ENCODE data around the gene CZIB.

Gene CZIB

GRCh38 chr1:53246261-53247134 is 26.1 kb upstream of the CZIB start:
- Histone ChIP-seq H3K4me3 (ENCODE audit: low read length) (no peak overlapping the region), H3K9me3 (ENCODE audit: insufficient read depth, low read length) (no peaks in the 10 kb centered on the region), H3K27me3 (ENCODE audit: low read depth, low read length) (no peaks in the 10 kb centered on the region), H3K36me3 (replicated peaks; ENCODE audit: low read depth, low read length) (peaks cover 30% of the 10 kb centered on the region), H3K79me2 (ENCODE audit: low read length) (no peaks in the 10 kb centered on the region), H3K4me1 (ENCODE audit: low read length) (peaks cover 5% of the 10 kb centered on the region), H4K20me1 (ENCODE audit: insufficient read depth, low read length) (no peaks in the 10 kb centered on the region), H2AFZ (ENCODE audit: low read depth, low read length) (no peak overlapping the region), H3K27ac (ENCODE audit: low read length) (peak overlapping the region; percentile 14; the same call in 1 of the 2 replicates), H3K4me2 (ENCODE audit: low read length) (no peak overlapping the region), H3K9ac (ENCODE audit: low read length) (no peak overlapping the region)
- no peak for TF ChIP-seq EZH2phosphoT487 (IDR thresholded peaks at IDR 0.05; ENCODE audit: low read depth)
- no peak for TF ChIP-seq CTCF (IDR thresholded peaks at IDR 0.05; ENCODE audit: low read depth, low read length)

- Histone ChIP-seq H3K27me3 (ENCODE audit: low read depth, low read length) (no peaks in the 10 kb centered on the region), H4K20me1 (ENCODE audit: insufficient read depth, low read length) (no peaks in the 10 kb centered on the region), H3K4me1 (ENCODE audit: low read length) (peaks cover 5% of the 10 kb centered on the region), H3K36me3 (replicated peaks; ENCODE audit: low read depth, low read length) (peaks cover 13% of the 10 kb centered on the region), H2AFZ (ENCODE audit: low read depth, low read length) (no peak overlapping the region), H3K9ac (ENCODE audit: low read length) (no peak overlapping the region), H3K4me2 (ENCODE audit: low read length) (no peak overlapping the region), H3K27ac (ENCODE audit: low read length) (no peak overlapping the region), H3K4me3 (ENCODE audit: low read length) (no peak overlapping the region), H3K79me2 (ENCODE audit: low read length) (no peaks in the 10 kb centered on the region), H3K9me3 (ENCODE audit: insufficient read depth, low read length) (no peaks in the 10 kb centered on the region)
- TF ChIP-seq CTCF (IDR thresholded peaks at IDR 0.05; ENCODE audit: low read depth, low read length), result no peak
- TF ChIP-seq EZH2phosphoT487 (IDR thresholded peaks at IDR 0.05; ENCODE audit: low read depth), result no peak
Measured at GRCh38 chr1:53244141-53244540, 23.7 kb upstream of the CZIB start.

- no peak for TF ChIP-seq EZH2phosphoT487 (IDR thresholded peaks at IDR 0.05; ENCODE audit: low read depth)
- TF ChIP-seq CTCF (IDR thresholded peaks at IDR 0.05; ENCODE audit: low read depth, low read length), result no peak
- H3K4me3 ChIP-seq (ENCODE audit: low read length), result no peak overlapping the region
- H3K9ac ChIP-seq (ENCODE audit: low read length), result no peak overlapping the region
- H3K4me1 ChIP-seq (ENCODE audit: low read length), result peaks cover 9% of the 10 kb centered on the region
- no peaks in the 10 kb centered on the region for H4K20me1 ChIP-seq (ENCODE audit: insufficient read depth, low read length)
- no peaks in the 10 kb centered on the region for H3K9me3 ChIP-seq (ENCODE audit: insufficient read depth, low read length)
- H3K4me2 ChIP-seq (ENCODE audit: low read length), result no peak overlapping the region
- H3K36me3 ChIP-seq (replicated peaks; ENCODE audit: low read depth, low read length), result peaks cover 6% of the 10 kb centered on the region
- H3K27me3 ChIP-seq (ENCODE audit: low read depth, low read length), result no peaks in the 10 kb centered on the region
- peaks cover 10% of the 10 kb centered on the region for H3K79me2 ChIP-seq (ENCODE audit: low read length)
- H3K27ac ChIP-seq (ENCODE audit: low read length), result no peak overlapping the region
- no peak overlapping the region for H2AFZ ChIP-seq (ENCODE audit: low read depth, low read length)
Measured at GRCh38 chr1:53242381-53242780, 21.9 kb upstream of the CZIB start.

GRCh38 chr1:53241828-53242227 is 21.4 kb upstream of the CZIB start:
- Histone ChIP-seq H3K27me3 (ENCODE audit: low read depth, low read length) (no peaks in the 10 kb centered on the region), H3K9ac (ENCODE audit: low read length) (no peak overlapping the region), H2AFZ (ENCODE audit: low read depth, low read length) (no peak overlapping the region), H3K4me2 (ENCODE audit: low read length) (no peak overlapping the region), H3K4me1 (ENCODE audit: low read length) (peaks cover 12% of the 10 kb centered on the region), H4K20me1 (ENCODE audit: insufficient read depth, low read length) (no peaks in the 10 kb centered on the region), H3K4me3 (ENCODE audit: low read length) (no peak overlapping the region), H3K9me3 (ENCODE audit: insufficient read depth, low read length) (no peaks in the 10 kb centered on the region), H3K27ac (ENCODE audit: low read length) (no peak overlapping the region), H3K36me3 (replicated peaks; ENCODE audit: low read depth, low read length) (peaks cover 2% of the 10 kb centered on the region), H3K79me2 (ENCODE audit: low read length) (peaks cover 15% of the 10 kb centered on the region)
- TF ChIP-seq CTCF (IDR thresholded peaks at IDR 0.05; ENCODE audit: low read depth, low read length), result no peak
- TF ChIP-seq EZH2phosphoT487 (IDR thresholded peaks at IDR 0.05; ENCODE audit: low read depth), result no peak
